LNCAP (cell line): Measurements from ENCODE around the gene APPBP2.

Experiments used
- TF ChIP-seq, protein P1 (sequence below): fragments of 450-650 bp; IDR thresholded peaks from 2 replicates; pipeline ENCODE4 v1.5.1; 2017; ENCODE audit warnings: mild to moderate bottlenecking

APPBP2 gene, protein sequence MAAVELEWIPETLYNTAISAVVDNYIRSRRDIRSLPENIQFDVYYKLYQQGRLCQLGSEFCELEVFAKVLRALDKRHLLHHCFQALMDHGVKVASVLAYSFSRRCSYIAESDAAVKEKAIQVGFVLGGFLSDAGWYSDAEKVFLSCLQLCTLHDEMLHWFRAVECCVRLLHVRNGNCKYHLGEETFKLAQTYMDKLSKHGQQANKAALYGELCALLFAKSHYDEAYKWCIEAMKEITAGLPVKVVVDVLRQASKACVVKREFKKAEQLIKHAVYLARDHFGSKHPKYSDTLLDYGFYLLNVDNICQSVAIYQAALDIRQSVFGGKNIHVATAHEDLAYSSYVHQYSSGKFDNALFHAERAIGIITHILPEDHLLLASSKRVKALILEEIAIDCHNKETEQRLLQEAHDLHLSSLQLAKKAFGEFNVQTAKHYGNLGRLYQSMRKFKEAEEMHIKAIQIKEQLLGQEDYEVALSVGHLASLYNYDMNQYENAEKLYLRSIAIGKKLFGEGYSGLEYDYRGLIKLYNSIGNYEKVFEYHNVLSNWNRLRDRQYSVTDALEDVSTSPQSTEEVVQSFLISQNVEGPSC

DNA sequence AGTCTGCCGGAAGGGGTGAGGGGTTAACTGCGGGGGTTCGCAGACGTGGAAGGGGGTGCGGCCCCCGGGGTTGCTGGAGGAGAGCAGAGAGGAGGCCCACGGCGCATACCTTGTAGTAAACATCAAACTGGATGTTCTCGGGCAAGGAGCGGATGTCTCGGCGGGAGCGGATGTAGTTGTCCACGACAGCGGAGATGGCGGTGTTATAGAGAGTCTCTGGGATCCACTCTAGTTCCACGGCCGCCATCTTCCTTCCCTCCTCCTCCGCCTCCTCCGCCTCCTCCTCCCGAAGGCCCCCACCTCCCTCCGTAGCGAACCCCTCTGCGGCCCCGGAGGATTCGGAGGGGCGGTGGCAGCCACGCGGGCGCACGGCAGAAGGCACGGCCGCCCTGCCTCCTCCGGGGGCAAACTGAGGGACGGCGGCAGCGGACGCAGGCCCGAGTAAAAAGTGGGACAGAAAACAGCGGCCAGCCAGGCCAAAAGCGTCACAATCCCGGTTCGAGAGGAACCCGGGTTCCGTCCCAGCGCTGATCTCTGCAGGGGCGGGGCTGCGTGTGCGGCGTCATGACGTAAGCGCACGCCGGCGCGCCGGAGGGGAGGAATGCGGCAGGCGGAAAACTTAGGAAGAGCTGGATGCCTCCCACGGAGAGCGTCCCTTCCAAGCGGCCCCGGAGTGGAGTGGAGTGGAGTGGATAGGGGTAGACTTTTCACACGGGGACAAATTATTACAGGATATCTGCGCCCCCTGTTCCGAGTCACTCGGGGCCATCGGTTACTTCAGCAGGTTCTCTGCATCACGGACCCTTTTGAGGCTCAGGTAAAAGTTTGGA is at the start of gene APPBP2:
TSS of gene APPBP2 (minus strand) at position 558 of the 830 bp plus-strand sequence. CDS start at position 247, 311 bp downstream.
- TF ChIP-seq, protein P1, sequence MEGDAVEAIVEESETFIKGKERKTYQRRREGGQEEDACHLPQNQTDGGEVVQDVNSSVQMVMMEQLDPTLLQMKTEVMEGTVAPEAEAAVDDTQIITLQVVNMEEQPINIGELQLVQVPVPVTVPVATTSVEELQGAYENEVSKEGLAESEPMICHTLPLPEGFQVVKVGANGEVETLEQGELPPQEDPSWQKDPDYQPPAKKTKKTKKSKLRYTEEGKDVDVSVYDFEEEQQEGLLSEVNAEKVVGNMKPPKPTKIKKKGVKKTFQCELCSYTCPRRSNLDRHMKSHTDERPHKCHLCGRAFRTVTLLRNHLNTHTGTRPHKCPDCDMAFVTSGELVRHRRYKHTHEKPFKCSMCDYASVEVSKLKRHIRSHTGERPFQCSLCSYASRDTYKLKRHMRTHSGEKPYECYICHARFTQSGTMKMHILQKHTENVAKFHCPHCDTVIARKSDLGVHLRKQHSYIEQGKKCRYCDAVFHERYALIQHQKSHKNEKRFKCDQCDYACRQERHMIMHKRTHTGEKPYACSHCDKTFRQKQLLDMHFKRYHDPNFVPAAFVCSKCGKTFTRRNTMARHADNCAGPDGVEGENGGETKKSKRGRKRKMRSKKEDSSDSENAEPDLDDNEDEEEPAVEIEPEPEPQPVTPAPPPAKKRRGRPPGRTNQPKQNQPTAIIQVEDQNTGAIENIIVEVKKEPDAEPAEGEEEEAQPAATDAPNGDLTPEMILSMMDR: no peak

DNA sequence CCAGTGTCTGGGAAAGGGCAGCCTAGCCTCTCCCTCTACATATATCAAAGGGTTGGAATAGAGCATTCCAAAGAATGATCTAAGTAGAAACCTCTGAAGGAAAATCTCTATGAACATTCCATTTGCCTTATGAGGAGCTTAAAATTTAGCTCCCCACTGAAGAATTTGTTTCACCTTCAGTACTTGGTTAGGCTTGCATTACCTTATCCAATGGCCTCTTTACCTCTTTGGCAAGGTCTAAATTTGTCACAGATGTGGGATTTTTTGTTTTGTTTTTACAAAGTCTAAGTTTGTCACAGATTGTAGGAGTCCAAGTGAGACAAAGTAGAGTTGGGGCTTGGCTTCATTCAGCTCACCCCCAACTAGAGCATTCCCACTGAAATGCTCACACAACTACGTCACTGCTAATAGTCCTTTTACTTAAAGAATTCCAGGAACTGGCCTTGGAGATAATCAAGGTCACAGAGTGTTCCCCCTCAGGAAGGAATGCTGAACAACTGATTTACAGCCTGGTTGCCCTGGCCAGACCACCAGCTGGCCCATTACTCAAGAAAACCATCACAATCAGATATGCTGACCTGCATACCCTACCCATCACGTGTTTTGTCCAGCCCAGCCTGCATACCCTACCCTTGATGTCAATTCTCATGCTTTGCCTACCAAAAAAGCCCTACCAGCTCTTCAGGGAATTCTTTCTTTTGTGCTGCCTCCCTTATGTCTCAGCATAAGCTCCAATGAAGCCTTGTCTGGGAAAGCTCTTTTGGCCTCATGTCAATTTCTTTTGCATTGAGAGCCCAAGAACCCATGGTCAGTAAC is 47.4 kb upstream of the APPBP2 start:
- TF ChIP-seq, protein P1: no peak

DNA sequence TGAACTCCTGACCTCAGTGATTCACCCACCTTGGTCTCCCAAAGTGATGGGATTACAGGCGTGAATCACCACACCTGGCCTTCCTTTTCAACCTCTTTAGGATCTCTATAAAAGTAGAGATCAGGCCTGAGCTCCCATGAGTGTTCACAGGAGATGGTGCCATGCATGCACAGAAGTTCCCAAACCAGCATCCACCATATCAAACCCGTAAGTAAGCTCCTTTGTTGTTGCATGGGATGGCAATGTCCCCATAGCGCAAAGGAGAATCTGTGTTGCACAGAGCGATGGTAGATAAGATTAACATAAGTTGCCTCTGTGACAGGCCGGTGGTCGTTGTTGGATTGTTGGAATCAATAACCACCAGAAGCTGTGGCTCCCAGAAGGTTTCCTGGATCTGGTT is 39.2 kb upstream of the APPBP2 start:
- TF ChIP-seq, protein P1: no peak

DNA sequence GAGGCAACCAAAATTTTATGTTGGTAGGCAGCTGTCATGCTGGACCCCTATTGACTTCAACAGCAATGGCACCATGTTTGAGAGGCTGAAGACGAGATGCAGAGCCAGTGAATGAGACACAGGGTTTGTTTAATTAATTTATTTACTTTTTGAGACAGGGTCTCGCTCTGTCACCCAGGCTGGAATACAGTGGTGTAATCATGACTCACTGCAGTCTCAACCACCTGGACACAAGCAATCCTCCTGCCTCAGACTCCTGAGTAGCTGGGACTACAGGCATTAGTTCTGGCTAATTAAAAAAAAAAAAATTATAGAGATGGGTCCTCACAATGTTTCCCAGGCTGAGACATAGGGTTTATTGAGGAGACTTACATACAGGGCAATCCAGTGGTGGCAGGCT is 37.7 kb upstream of the APPBP2 start:
- TF ChIP-seq, protein P1: no peak

DNA sequence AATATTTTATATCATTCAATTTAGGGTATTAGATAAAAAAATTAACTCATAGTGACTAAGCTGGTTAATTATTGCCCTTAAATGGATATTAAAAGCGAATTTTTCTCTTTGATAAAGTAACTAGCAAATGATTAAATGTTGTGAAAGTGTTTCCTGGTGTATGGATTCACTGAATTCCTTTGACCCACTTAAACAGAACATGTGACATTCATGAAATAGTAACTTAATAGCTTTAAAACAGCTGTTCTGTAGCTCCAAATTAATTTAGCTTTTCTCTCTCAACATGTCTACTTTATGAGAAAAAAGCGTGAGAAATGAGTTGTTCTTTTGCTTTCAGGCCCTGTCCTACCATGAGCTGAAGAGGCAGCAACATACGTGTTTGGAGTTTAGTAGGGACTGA is 36.4 kb upstream of the APPBP2 start:
- TF ChIP-seq, protein P1: no peak

DNA sequence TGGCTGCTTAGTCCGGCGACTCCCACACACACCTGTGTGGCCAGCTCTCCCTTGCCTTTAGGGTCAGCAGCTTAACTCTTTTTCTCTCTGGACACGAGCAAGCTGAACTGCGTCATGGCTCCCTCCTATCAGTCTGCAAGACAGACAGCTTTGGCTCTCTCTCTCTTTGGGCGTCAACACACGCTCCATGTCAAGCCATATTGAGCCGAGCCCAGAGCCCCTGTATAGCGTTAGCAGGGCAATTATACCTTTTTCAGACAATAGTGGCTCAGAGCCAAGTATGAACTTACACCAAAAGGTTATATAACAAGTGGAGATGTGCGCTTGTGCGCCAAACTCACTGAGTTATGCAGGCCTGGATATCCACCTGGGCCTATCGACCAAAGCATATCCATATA is 34.8 kb upstream of the APPBP2 start:
- TF ChIP-seq, protein P1: no peak
